Erythroblast (primary cell): ENCODE data around the gene BRCA1.

Experiments
- GATA1 ChIP-seq: IDR thresholded peaks from 2 replicates; pipeline ENCODE4 v1.6.1; 2011; ENCODE audit warnings: low read depth, mild to moderate bottlenecking, control low read depth, low read length, moderate library complexity
- POLR2A ChIP-seq: IDR thresholded peaks from 2 replicates; pipeline ENCODE4 v1.6.1; 2011; ENCODE audit warnings: mild to moderate bottlenecking, low read length

GRCh38 chr17:43142153-43142552 is 17.0 kb upstream of the BRCA1 start:
- TF ChIP-seq POLR2A (no peak), GATA1 (no peak)
